Fibroblast of mammary gland (primary cell): ENCODE measurements around the gene AMZ2.
"Not testable (repeated sequence)": the region's sequence is repeated elsewhere in the genome, so short reads cannot be mapped to it uniquely, and the experiment has no call there.

Source experiments
- DNase-seq: peaks from one replicate; pipeline ENCODE4 v3.0.0-alpha.2; 2010; ENCODE audit warnings: low read depth
- H3K4me3 ChIP-seq: 2 replicates; pipeline ENCODE4 v1.5.1; 2011; ENCODE audit warnings: low read depth, mild to moderate bottlenecking, low read length, moderate library complexity; ENCODE audit not compliant: control insufficient read depth
- TF ChIP-seq, protein P1 (sequence below): conservative IDR thresholded peaks from 2 replicates; pipeline ENCODE4 v1.5.1; 2011; ENCODE audit warnings: low read depth, low read length, inconsistent platforms; ENCODE audit not compliant: control insufficient read depth, insufficient read depth

Gene AMZ2

DNA sequence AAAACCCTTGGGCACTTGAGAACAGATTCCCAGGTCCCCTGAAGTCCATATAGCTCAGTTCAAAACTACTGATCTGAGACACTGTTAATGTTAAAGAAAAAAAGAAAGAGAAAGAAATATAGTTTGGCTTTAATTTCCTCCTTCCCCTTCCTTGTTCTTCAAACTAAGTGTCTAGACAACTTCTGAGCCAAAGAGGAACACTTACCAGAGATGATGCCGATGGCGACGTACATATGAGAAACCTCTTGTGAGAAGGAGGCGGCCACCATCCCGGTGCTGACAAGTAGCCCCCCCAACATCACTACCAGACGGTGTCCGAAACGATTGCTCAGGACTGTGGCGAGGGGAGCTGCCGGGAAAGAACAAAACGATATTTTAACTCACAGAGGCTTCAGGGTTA, 25.9 kb downstream of the AMZ2 start:
- H3K4me3 ChIP-seq = no peak overlapping the region
- DNase-seq = no peak
- TF ChIP-seq, protein P1, sequence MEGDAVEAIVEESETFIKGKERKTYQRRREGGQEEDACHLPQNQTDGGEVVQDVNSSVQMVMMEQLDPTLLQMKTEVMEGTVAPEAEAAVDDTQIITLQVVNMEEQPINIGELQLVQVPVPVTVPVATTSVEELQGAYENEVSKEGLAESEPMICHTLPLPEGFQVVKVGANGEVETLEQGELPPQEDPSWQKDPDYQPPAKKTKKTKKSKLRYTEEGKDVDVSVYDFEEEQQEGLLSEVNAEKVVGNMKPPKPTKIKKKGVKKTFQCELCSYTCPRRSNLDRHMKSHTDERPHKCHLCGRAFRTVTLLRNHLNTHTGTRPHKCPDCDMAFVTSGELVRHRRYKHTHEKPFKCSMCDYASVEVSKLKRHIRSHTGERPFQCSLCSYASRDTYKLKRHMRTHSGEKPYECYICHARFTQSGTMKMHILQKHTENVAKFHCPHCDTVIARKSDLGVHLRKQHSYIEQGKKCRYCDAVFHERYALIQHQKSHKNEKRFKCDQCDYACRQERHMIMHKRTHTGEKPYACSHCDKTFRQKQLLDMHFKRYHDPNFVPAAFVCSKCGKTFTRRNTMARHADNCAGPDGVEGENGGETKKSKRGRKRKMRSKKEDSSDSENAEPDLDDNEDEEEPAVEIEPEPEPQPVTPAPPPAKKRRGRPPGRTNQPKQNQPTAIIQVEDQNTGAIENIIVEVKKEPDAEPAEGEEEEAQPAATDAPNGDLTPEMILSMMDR = no peak

GRCh38 chr17:68276339-68276738, 28.5 kb downstream of the AMZ2 start:
- not testable (repeated sequence) for H3K4me3 ChIP-seq, DNase-seq

DNA sequence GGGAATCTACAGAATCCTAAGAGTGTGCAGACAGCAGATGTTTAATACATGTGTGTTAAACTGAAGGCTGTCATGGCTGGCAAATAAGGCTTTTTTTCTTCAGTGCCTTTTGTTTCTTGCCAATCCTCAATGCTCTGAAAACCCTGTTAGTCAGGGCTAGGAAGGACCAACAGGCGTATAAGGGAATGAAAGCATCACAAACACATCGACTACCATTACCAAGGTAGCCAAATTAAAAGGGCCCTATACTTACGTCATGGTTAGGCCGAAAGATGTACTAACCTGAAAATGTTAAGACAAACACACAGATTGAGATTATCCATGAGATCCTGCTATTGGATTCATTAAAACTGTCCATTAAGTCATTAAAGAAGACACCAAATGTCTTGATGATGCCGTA, 30.0 kb downstream of the AMZ2 start:
- no peak overlapping the region for H3K4me3 ChIP-seq
- no peak for DNase-seq
- TF ChIP-seq, protein P1 = no peak

- H3K4me3 ChIP-seq = not testable (repeated sequence)
These were observed 34.1 kb downstream of the AMZ2 start for GRCh38 chr17:68281965-68282364.

DNA sequence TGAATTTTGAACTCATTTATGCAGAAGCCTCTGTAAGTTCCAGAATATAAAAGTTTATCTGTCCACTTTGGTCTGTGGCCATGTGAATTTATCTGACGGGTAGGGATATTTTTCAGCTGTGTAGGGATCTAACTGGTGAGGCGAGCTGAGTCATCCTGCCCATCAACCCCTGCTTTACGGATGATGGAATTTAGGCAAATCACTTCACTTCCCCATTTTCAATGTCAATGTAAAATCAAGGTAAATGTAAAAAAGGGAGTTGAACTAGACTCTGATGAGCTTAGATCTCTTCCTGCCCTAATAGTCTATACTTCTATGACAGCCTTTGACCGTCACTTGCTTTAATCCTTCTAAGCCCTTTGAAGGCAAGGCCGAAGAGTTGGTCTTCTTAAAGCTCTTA, 40.5 kb downstream of the AMZ2 start:
- TF ChIP-seq, protein P1 = no peak
- H3K4me3 ChIP-seq = no peak overlapping the region
- no peak for DNase-seq

More at GRCh38 chr17:68281965-68282364, 34.1 kb downstream of the AMZ2 start:
- DNase-seq = not testable (repeated sequence)

DNA sequence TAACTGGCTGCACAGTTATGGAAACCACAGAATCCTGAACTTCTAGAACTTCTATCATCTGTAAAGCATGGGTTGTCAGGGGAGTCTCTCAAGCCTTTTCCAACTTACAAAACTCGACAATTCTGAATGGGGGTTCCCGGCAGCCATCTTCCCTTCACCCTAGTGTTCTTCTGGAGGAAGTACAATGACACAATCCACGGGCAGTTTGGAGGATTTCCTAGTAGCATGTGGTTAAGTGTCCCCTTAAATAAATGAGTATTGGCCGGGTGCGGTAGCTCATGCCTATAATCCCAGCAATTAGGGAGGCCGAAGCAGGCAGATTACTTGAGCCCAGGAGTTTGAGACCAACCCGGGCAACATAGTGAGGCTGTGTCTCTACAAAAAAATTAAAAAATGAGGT, 41.0 kb downstream of the AMZ2 start:
- H3K4me3 ChIP-seq = no peak overlapping the region
- no peak for DNase-seq
- TF ChIP-seq, protein P1 = no peak

GRCh38 chr17:68289473-68289872, 41.6 kb downstream of the AMZ2 start:
- DNase-seq = no peak
- no peak overlapping the region for H3K4me3 ChIP-seq
- TF ChIP-seq, protein P1 = no peak

- TF ChIP-seq, protein P1 = no peak
- no peak for DNase-seq
- no peak overlapping the region for H3K4me3 ChIP-seq
These were observed 42.1 kb downstream of the AMZ2 start for GRCh38 chr17:68289936-68290267.
